Right lobe of liver (tissue), 4 donors: ENCODE data around the gene DDX21.
"Not testable (repeated sequence)": the region's sequence is repeated elsewhere in the genome, so short reads cannot be mapped to it uniquely, and the experiment has no call there.

Experiments
- CTCF ChIP-seq, 4 donors: fragments of 200-600 bp in 3 of 4; fragments of 450-650 bp in 1 of 4; IDR thresholded peaks; one replicate each; pipeline versions ENCODE4 v1.5.1 to v1.8.0; 2016 to 2022; ENCODE audit warnings: antibody characterized with exemption in 4 of 4, mild to moderate bottlenecking in 2 of 4
- POLR2A ChIP-seq: fragments of 450-650 bp; IDR thresholded peaks from one replicate; pipeline ENCODE4 v1.6.1; 2017; ENCODE audit warnings: antibody characterized with exemption, mild to moderate bottlenecking
- donor health status: DM: no; HTN: no; CAD: no.
- donor health status: DM: no; HTN: no; CAD: no.
- donor health status: DM: no; HTN: yes; CAD: no.

GRCh38 chr10:68975936-68976473 lies 20.0 kb downstream of the DDX21 start:
- TF ChIP-seq CTCF (IDR thresholded peaks at IDR 0.05); POLR2A: not testable (repeated sequence)
